Sigmoid colon (tissue), 7 donors: ENCODE results near the gene NPAS4. TPM values are rescaled to one million over a fixed set of nuclear protein-coding genes. Genes with fewer than 3 reads are reported as not detected.
A peak's percentile ranks its signal among the peaks of the same experiment; 100 is the strongest.

ENCODE experiments used
- DNase-seq: peaks from one replicate; pipeline ENCODE4 v3.0.0-alpha.2; 2019
- H3K27ac ChIP-seq, 4 donors: fragments of 200-600 bp; sonication (generic); one replicate each; pipeline ENCODE4 v1.5.1; 2016 to 2019; ENCODE audit warnings: mild to moderate bottlenecking in 1 of 4
- H3K27me3 ChIP-seq, 3 donors: fragments of 200-600 bp; sonication (generic); one replicate each; pipeline ENCODE4 v1.5.1; 2019; ENCODE audit warnings: mild to moderate bottlenecking in 1 of 3
- H3K36me3 ChIP-seq, 4 donors: fragments of 200-600 bp; sonication (generic); one replicate each; pipeline ENCODE4 v1.5.1; 2016 to 2019
- H3K4me1 ChIP-seq, 4 donors: fragments of 200-600 bp; sonication (generic); one replicate each; pipeline ENCODE4 v1.5.1; 2017 to 2019
- H3K4me3 ChIP-seq, 4 donors: fragments of 200-600 bp; sonication (generic); one replicate each; pipeline ENCODE4 v1.5.1; 2017 to 2019; ENCODE audit warnings: mild to moderate bottlenecking in 2 of 4, moderate library complexity in 1 of 4
- H3K9me3 ChIP-seq, 4 donors: fragments of 200-600 bp in 3 of 4; sonication (generic) in 3 of 4; one replicate each; pipeline versions ENCODE4 v1.5.1 to v1.6.1; 2013 to 2019
- EP300 ChIP-seq, 4 donors: sonication (generic); formaldehyde crosslinking; IDR thresholded peaks; one replicate each; pipeline ENCODE4 v1.6.1; 2017; ENCODE audit warnings: antibody characterized with exemption in 4 of 4
- POLR2A ChIP-seq, 2 donors: fragments of 450-650 bp; IDR thresholded peaks; one replicate each; pipeline ENCODE4 v1.6.1; 2016; ENCODE audit warnings: antibody characterized with exemption in 2 of 2, mild to moderate bottlenecking in 2 of 2, moderate library complexity in 2 of 2
- POLR2AphosphoS5 ChIP-seq, 4 donors: sonication (generic); formaldehyde crosslinking; IDR thresholded peaks; one replicate each; pipeline ENCODE4 v1.6.1; 2017; ENCODE audit warnings: antibody characterized with exemption in 4 of 4
- WGBS, 2 donors: extraction: QIAGEN DNeasy Blood & Tissue Kit; methylation state at CpG; one replicate each; pipeline ENCODE4 v1.1.7; 2013; 5-methylcytosine and 5-hydroxymethylcytosine counted together
- intact Hi-C: fragments of 100-400 bp; cut with DNase I; formaldehyde crosslinking; loops from one replicate; pipeline ENCODE4 v1.15.1; 2023
- polyA plus RNA-seq, 3 donors: library from polyadenylated mRNA; stranded (reverse); fragments of 200-250 nt; gene quantifications; one replicate each; pipeline ENCODE4 v1.2.3, GENCODE V29; 2013
- total RNA-seq, 4 donors: library from RNA; depleted of rRNA; stranded (reverse); fragments of >200 nt; gene quantifications; one replicate each; pipeline ENCODE4 v1.1.0, GENCODE V29; 2016
- TF ChIP-seq, protein P1 (sequence below), 4 experiments: fragments of 450-650 bp in 3 of 4; fragments of 200-600 bp in 1 of 4; IDR thresholded peaks; one replicate each; pipeline ENCODE4 v1.5.1; 2016 to 2019; ENCODE audit warnings: antibody characterized with exemption in 4 of 4, mild to moderate bottlenecking in 3 of 4, moderate library complexity in 2 of 4
- donor health status: healthy with polysubstance abuse.
- donor health status: Bipolar disorder and iron deficiency.
- donor health status: healthy.

Gene NPAS4
- total and polyA plus RNA-seq, 7 donors, result 0.19 to 2.5 (median 0.71) TPM; not detected in 2

DNA sequence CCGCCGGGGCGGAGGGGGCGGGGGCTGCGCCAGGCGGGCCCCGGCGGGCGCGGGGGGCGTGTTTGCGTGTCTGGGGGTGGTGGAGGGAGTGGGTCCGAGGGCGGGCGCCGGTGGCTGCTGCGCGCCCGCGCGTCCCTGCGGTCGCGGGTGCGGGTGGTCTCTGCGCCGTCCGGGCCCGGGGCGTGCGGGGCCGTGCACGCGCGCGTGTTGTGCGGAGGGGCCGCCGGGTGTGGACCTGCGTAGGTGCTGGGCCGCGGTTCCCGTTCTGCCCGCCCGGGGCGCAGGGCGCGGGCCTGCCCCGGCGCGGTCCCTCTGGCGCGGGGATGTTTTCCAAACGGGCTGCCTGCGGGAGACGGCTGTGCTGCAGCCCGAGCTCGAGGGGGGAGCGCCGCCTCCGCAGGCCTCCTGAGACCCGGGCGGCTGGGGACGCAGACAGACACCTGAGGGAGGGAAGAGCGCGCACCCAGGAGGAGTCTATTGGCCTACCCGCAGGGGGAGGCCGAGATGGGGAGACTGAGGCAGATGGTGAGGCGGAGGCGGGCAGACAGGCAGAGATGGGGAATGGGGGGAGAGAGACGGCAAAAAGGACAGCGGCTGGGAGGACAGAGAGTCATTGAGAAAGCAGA is 46.3 kb downstream of the NPAS4 start:
- no peaks in the 10 kb centered on the region for H3K9me3 ChIP-seq
- TF ChIP-seq POLR2AphosphoS5 (IDR thresholded peaks at IDR 0.05) (no peak), POLR2A (IDR thresholded peaks at IDR 0.05) (no peak), EP300 (IDR thresholded peaks at IDR 0.05) (no peak)
- TF ChIP-seq, protein P1, sequence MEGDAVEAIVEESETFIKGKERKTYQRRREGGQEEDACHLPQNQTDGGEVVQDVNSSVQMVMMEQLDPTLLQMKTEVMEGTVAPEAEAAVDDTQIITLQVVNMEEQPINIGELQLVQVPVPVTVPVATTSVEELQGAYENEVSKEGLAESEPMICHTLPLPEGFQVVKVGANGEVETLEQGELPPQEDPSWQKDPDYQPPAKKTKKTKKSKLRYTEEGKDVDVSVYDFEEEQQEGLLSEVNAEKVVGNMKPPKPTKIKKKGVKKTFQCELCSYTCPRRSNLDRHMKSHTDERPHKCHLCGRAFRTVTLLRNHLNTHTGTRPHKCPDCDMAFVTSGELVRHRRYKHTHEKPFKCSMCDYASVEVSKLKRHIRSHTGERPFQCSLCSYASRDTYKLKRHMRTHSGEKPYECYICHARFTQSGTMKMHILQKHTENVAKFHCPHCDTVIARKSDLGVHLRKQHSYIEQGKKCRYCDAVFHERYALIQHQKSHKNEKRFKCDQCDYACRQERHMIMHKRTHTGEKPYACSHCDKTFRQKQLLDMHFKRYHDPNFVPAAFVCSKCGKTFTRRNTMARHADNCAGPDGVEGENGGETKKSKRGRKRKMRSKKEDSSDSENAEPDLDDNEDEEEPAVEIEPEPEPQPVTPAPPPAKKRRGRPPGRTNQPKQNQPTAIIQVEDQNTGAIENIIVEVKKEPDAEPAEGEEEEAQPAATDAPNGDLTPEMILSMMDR (IDR thresholded peaks at IDR 0.05), result peak in 3 of 4 experiments; percentile 6 to 47 (median 37)
- DNase-seq, result no peak
- H3K27me3 ChIP-seq, result no peaks in the 10 kb centered on the region
- peak overlapping the region; percentile 80 to 87 (median 84) for H3K27ac ChIP-seq
- 2 to 3% methylated on average over 72 of the region's 72 CpGs for WGBS, 2 donors
- peaks cover 0 to 25% (median 18%) of the 10 kb centered on the region in 4 donors for H3K4me1 ChIP-seq
- H3K36me3 ChIP-seq, result peaks cover under 1 to 23% (median 1%) of the 10 kb centered on the region in 4 donors
- H3K4me3 ChIP-seq, result peak overlapping the region; percentile 55 to 92 (median 80)
- intact Hi-C loops, result loop anchor here (1.0 kb wide), 1 partner anchor 12 kb away; no protein-coding TSS in a partner anchor

DNA sequence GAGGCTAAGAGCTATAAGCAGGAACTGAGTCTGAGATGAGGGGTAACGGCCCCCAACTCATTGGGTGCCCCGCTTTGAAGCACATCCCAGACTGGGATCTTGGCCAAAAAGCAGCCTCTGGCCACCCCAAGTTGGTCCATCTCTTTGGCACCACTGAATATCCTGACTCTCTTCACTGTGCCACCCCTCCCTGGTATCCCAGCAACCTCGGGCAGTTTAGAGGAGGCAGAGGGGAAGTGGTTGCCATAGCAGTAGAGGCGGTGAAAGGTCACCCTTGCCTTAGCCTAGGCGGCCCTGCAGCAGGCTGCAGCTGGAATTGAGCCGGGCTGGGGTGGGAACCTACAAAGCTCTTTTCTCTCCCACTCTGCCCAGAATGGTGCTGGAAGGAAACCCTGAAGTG is 46.9 kb downstream of the NPAS4 start:
- peak overlapping the region in 3 of 4 donors; percentile 80 to 87 (median 82) for H3K27ac ChIP-seq
- 11 to 32% methylated on average over 6 of the region's 6 CpGs for WGBS, 2 donors
- H3K27me3 ChIP-seq, result no peaks in the 10 kb centered on the region
- H3K4me3 ChIP-seq, result peak overlapping the region; percentile 55 to 92 (median 80)
- H3K36me3 ChIP-seq, result peaks cover 6 to 29% (median 7%) of the 10 kb centered on the region in 4 donors
- H3K9me3 ChIP-seq, result no peaks in the 10 kb centered on the region
- DNase-seq, result no peak
- peaks cover 0 to 25% (median 18%) of the 10 kb centered on the region in 4 donors for H3K4me1 ChIP-seq
- intact Hi-C loops, result loop anchor here (1.0 kb wide), 1 partner anchor 12 kb away; no protein-coding TSS in a partner anchor
- no peak for TF ChIP-seq EP300 (IDR thresholded peaks at IDR 0.05)
- TF ChIP-seq, protein P1 (IDR thresholded peaks at IDR 0.05), result no peak
- no peak for TF ChIP-seq POLR2AphosphoS5 (IDR thresholded peaks at IDR 0.05)
- TF ChIP-seq POLR2A (IDR thresholded peaks at IDR 0.05), result no peak

DNA sequence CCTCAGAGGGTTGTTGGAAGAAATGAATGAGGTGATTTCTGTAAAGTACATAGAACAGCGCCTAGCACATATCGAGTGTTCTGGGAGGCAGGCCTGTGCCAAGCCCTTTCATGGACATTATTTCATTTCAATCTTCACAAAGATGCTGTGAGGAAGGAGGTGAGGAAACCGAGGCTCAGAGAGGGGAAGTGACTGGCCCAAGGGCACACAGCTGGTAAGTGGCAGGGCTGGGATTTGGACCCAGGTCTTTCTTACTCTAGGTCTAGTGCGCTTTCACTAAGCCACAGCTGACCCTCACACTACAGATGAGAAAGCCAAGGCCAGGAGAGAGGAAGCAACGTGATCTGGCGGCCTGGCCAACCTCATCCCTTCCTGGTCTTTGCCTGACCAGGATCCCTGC is 47.9 kb downstream of the NPAS4 start:
- H3K36me3 ChIP-seq, result peaks cover 16 to 38% (median 17%) of the 10 kb centered on the region in 4 donors
- no peak for DNase-seq
- no peak overlapping the region for H3K27ac ChIP-seq
- H3K4me1 ChIP-seq, result peaks cover 0 to 25% (median 18%) of the 10 kb centered on the region in 4 donors
- H3K4me3 ChIP-seq, result no peak overlapping the region
- WGBS, 2 donors, result 82 to 91% methylated on average over 6 of the region's 6 CpGs
- intact Hi-C loops, result no loop called here
- H3K27me3 ChIP-seq, result no peaks in the 10 kb centered on the region
- no peaks in the 10 kb centered on the region for H3K9me3 ChIP-seq
- TF ChIP-seq EP300 (IDR thresholded peaks at IDR 0.05) (no peak), POLR2A (IDR thresholded peaks at IDR 0.05) (no peak), POLR2AphosphoS5 (IDR thresholded peaks at IDR 0.05) (no peak)
- TF ChIP-seq, protein P1 (IDR thresholded peaks at IDR 0.05), result no peak

DNA sequence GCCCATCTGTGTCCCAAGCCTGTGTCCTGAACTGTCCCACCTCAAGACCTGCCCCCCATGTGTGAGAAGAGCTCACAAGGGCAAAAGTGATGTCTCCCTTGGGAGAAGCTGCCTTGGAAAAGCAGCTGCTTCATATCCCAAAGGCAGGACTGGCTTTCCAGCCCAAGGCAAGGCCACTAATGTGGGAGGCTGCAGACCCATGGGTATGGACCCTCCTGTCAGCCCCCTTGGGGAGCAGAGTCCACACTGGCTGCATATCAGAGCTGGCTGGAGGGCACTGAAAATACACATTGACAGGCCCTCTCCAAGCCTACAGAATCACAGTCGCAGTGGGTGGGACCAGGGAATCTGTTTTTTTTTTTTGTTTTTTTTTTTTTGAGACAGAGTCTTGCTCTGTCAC is 48.6 kb downstream of the NPAS4 start:
- WGBS, 2 donors, result 88 to 90% methylated on average over 1 of the region's 1 CpG
- no peak for TF ChIP-seq POLR2A (IDR thresholded peaks at IDR 0.05)
- intact Hi-C loops, result no loop called here
- H3K4me3 ChIP-seq, result no peak overlapping the region
- no peaks in the 10 kb centered on the region for H3K9me3 ChIP-seq
- no peaks in the 10 kb centered on the region for H3K27me3 ChIP-seq
- H3K4me1 ChIP-seq, result peaks cover 0 to 25% (median 18%) of the 10 kb centered on the region in 4 donors
- H3K27ac ChIP-seq, result no peak overlapping the region
- DNase-seq, result no peak
- H3K36me3 ChIP-seq, result peaks cover 16 to 46% (median 23%) of the 10 kb centered on the region in 4 donors

DNA sequence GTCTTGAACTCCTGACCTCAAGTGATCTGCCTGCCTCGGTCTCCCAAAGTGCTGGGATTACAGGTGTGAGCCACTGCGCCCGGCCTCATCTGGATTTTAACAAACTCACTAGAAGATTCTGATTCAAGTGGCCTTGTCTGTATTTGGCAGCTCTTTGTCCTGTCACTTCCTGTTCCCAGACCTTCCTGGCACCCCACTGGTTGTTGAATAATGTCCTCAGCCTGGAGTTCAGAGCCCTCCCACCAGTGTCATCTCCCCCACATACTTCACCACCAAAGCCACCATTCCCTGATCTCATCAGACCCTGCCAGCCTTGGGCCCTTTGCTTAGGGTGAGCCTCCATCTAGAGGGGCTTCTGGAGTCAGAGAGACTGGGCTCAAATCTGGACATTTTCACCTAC is 49.2 kb downstream of the NPAS4 start:
- Histone ChIP-seq H3K36me3 (peaks cover 16 to 52% (median 23%) of the 10 kb centered on the region in 4 donors), H3K27me3 (no peaks in the 10 kb centered on the region), H3K27ac (no peak overlapping the region), H3K4me1 (peaks cover 0 to 25% (median 18%) of the 10 kb centered on the region in 4 donors), H3K9me3 (no peaks in the 10 kb centered on the region), H3K4me3 (no peak overlapping the region)
- no peak for TF ChIP-seq POLR2A (IDR thresholded peaks at IDR 0.05)
- no peak for TF ChIP-seq POLR2AphosphoS5 (IDR thresholded peaks at IDR 0.05)
- TF ChIP-seq EP300 (IDR thresholded peaks at IDR 0.05), result no peak
- DNase-seq, result no peak
- WGBS, 2 donors, result 91 to 93% methylated on average over 3 of the region's 3 CpGs
- intact Hi-C loops, result no loop called here
